ENCODE data around the gene PNKD.

- TF ChIP-seq CTCF (conservative IDR thresholded peaks at IDR 0.05) (no peak), ZFX (IDR thresholded peaks at IDR 0.05) (no peak)
These were observed 7.6 kb downstream of the PNKD start for GRCh38 chr2:218277921-218278320.

All from C4-2B (cell line).